Activated naive CD8-positive, alpha-beta T cell treated with anti-CD3 and anti-CD28 coated beads, Interleukin-2, amount 10 ng/mL, durations not matched to agents 7 days and 5 days (primary cell): Measurements from ENCODE around the gene CTNND2. TPM values are rescaled to one million over a fixed set of nuclear protein-coding genes. Genes with fewer than 3 reads are reported as not detected.
"Not testable (repeated sequence)": the region's sequence is repeated elsewhere in the genome, so short reads cannot be mapped to it uniquely, and the experiment has no call there.

ENCODE experiments used
- ATAC-seq: fragments of 150-1000 bp; cut with Tn5 transposase; one replicate; pipeline ENCODE4 v1.10.0; 2021; ENCODE audit warnings: low read depth, moderate library complexity
- POLR2A ChIA-PET: fragments of 350-600 bp; sonication (Branson Sonifier 250); formaldehyde crosslinking; loops from one replicate; lab custom pipeline; 2021; ENCODE audit warnings: antibody characterized with exemption; lab: Charles Lee
- DNase-seq: peaks from one replicate; pipeline ENCODE4 v3.0.0; 2021
- H3K27ac Mint-ChIP-seq: one replicate; pipeline ENCODE4 v1.8.0; 2022; ENCODE audit warnings: mild to moderate bottlenecking, mixed read lengths
- H3K27me3 Mint-ChIP-seq: one replicate; pipeline ENCODE4 v1.8.0; 2022; ENCODE audit warnings: mild to moderate bottlenecking, moderate library complexity, mixed read lengths
- H3K36me3 Mint-ChIP-seq: one replicate; pipeline ENCODE4 v1.8.0; 2021; ENCODE audit warnings: mild to moderate bottlenecking, mixed read lengths
- H3K4me1 Mint-ChIP-seq: one replicate; pipeline ENCODE4 v1.8.0; 2021; ENCODE audit warnings: mixed read lengths
- H3K4me3 Mint-ChIP-seq: one replicate; pipeline ENCODE4 v1.8.0; 2022; ENCODE audit warnings: mild to moderate bottlenecking, moderate library complexity, mixed read lengths
- H3K9me3 Mint-ChIP-seq: one replicate; pipeline ENCODE4 v1.8.0; 2021; ENCODE audit warnings: mixed read lengths
- total RNA-seq, 2 experiments: library from RNA; stranded (reverse); gene quantifications; one replicate each; pipeline ENCODE4 v1.2.3, GENCODE V29; 2021

Gene CTNND2
- total RNA-seq, 2 experiments from 2014 or later = not detected

DNA sequence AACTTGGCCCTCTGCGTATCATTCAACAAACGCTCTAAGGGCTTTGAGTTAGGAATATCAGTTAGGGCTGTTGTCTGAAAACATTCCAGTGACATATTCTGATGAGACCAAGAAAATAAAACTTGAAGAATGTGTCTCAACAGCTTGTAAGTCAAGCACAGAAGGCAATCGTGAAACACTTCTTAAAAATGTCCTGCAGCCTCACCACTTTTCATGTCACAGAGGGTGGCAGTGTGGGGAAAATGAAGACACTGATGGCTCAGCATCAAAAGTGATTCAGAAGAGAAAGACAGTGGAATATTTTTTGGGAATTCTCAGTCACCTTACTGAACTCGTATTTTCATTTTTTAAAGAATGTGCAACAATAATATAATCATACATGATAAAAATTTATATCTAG lies 247.3 kb downstream of the CTNND2 start:
- H3K27me3 Mint-ChIP-seq = no peaks in the 10 kb centered on the region
- no peak overlapping the region for H3K27ac Mint-ChIP-seq
- no peaks in the 10 kb centered on the region for H3K9me3 Mint-ChIP-seq
- no peaks in the 10 kb centered on the region for H3K4me1 Mint-ChIP-seq
- no peak overlapping the region for H3K4me3 Mint-ChIP-seq
- DNase-seq (no peak), ATAC-seq (no peak)
- POLR2A ChIA-PET = no interaction called here
- H3K36me3 Mint-ChIP-seq = no peaks in the 10 kb centered on the region

DNA sequence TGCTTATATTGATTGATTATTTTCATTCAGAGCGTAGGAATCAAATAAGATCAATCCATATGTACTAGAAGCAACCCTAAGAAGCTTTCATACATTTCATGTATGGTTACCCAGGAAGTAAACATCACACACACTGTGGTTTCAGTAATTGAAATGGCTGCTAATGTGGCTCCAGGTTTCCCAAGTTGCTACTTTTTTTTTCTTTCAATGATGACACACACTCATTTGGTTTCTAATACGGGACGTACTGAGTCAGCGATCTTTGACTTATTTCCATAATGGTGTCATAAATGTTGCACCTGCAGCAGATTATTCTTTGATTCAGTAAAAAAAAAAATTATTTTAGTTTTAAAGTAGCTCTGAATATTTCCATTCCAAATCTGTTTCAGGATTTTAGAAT lies 248.6 kb downstream of the CTNND2 start:
- H3K36me3 Mint-ChIP-seq = no peaks in the 10 kb centered on the region
- no peak overlapping the region for H3K27ac Mint-ChIP-seq
- H3K9me3 Mint-ChIP-seq = peaks cover under 1% of the 10 kb centered on the region
- no peak for DNase-seq
- H3K4me3 Mint-ChIP-seq = no peak overlapping the region
- H3K4me1 Mint-ChIP-seq = no peaks in the 10 kb centered on the region
- ATAC-seq = no peak
- POLR2A ChIA-PET = no interaction called here
- no peaks in the 10 kb centered on the region for H3K27me3 Mint-ChIP-seq

GRCh38 chr5:11650936-11651335 lies 253.3 kb downstream of the CTNND2 start:
- Mint-ChIP-seq H3K36me3 (no peaks in the 10 kb centered on the region), H3K4me3 (no peak overlapping the region), H3K4me1 (no peaks in the 10 kb centered on the region), H3K27ac (no peak overlapping the region), H3K9me3 (peaks cover 7% of the 10 kb centered on the region), H3K27me3 (no peaks in the 10 kb centered on the region)
- DNase-seq = no peak
- no peak for ATAC-seq
- POLR2A ChIA-PET = no interaction called here

- H3K27me3 Mint-ChIP-seq = no peaks in the 10 kb centered on the region
- POLR2A ChIA-PET = no interaction called here
- H3K27ac Mint-ChIP-seq = no peak overlapping the region
- no peak overlapping the region for H3K4me3 Mint-ChIP-seq
- no peaks in the 10 kb centered on the region for H3K36me3 Mint-ChIP-seq
- H3K4me1 Mint-ChIP-seq = peaks cover 3% of the 10 kb centered on the region
- ATAC-seq (no peak), DNase-seq (no peak)
- H3K9me3 Mint-ChIP-seq = peaks cover 7% of the 10 kb centered on the region
These were observed 258.1 kb downstream of the CTNND2 start for GRCh38 chr5:11646141-11646540.

DNA sequence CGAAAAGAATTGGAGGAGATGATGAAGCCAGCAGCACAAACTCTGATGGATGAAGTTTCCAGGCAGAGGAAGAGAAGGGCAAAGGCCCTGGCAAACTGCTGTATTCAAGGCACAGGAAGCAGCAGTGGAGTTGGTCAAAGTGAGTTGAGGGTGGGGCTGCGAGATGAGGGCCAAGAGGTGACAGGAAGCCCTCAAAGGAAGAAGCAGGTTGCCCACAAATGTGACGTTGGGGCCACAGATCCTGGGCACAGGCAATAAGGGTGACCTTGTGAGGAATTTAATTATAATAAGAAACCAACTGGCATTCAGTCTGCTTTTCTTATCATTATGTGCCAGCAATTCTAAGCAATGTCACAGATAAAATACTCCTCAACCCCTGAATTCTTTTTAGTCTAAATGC lies 261.8 kb downstream of the CTNND2 start:
- no peaks in the 10 kb centered on the region for H3K9me3 Mint-ChIP-seq
- DNase-seq (no peak), ATAC-seq (no peak)
- H3K36me3 Mint-ChIP-seq = no peaks in the 10 kb centered on the region
- H3K4me3 Mint-ChIP-seq = no peak overlapping the region
- POLR2A ChIA-PET = no interaction called here
- H3K27me3 Mint-ChIP-seq = no peaks in the 10 kb centered on the region
- H3K4me1 Mint-ChIP-seq = peaks cover 3% of the 10 kb centered on the region
- no peak overlapping the region for H3K27ac Mint-ChIP-seq

- no peaks in the 10 kb centered on the region for H3K36me3 Mint-ChIP-seq
- DNase-seq (no peak), ATAC-seq (no peak)
- H3K9me3 Mint-ChIP-seq = no peaks in the 10 kb centered on the region
- POLR2A ChIA-PET = no interaction called here
- H3K27me3 Mint-ChIP-seq = no peaks in the 10 kb centered on the region
- peaks cover 3% of the 10 kb centered on the region for H3K4me1 Mint-ChIP-seq
- H3K27ac Mint-ChIP-seq = no peak overlapping the region
- no peak overlapping the region for H3K4me3 Mint-ChIP-seq
These were observed 263.9 kb downstream of the CTNND2 start for GRCh38 chr5:11640158-11640873.

DNA sequence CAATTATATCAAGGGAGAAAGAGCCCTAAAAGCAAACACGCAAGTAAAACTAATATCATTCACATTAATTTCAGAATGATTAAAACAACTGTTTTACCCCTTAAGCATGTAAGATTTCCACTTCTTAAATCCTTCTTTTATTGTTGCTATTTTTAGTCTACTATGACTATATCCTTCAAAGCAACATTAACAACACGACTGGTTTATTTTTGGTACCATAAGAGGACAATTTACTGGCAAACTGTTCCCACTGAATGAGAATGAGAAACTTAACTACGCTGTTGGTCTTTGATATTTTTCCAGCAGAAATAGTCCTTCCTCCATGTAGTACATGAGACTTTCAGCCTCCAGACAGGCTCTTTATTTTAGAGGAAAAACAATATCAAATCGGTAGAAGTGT lies 281.5 kb downstream of the CTNND2 start:
- no peaks in the 10 kb centered on the region for H3K4me1 Mint-ChIP-seq
- DNase-seq (no peak), ATAC-seq (no peak)
- H3K27me3 Mint-ChIP-seq = no peaks in the 10 kb centered on the region
- peaks cover 1% of the 10 kb centered on the region for H3K9me3 Mint-ChIP-seq
- POLR2A ChIA-PET = no interaction called here
- H3K27ac Mint-ChIP-seq = no peak overlapping the region
- no peaks in the 10 kb centered on the region for H3K36me3 Mint-ChIP-seq
- no peak overlapping the region for H3K4me3 Mint-ChIP-seq

GRCh38 chr5:11620172-11620571 lies 284.1 kb downstream of the CTNND2 start:
- H3K9me3 Mint-ChIP-seq = peaks cover 1% of the 10 kb centered on the region
- H3K27me3 Mint-ChIP-seq = no peaks in the 10 kb centered on the region
- DNase-seq = no peak
- H3K36me3 Mint-ChIP-seq = no peaks in the 10 kb centered on the region
- POLR2A ChIA-PET = no interaction called here
- H3K4me1 Mint-ChIP-seq = no peaks in the 10 kb centered on the region
- H3K27ac Mint-ChIP-seq = no peak overlapping the region
- ATAC-seq = no peak
- no peak overlapping the region for H3K4me3 Mint-ChIP-seq

DNA sequence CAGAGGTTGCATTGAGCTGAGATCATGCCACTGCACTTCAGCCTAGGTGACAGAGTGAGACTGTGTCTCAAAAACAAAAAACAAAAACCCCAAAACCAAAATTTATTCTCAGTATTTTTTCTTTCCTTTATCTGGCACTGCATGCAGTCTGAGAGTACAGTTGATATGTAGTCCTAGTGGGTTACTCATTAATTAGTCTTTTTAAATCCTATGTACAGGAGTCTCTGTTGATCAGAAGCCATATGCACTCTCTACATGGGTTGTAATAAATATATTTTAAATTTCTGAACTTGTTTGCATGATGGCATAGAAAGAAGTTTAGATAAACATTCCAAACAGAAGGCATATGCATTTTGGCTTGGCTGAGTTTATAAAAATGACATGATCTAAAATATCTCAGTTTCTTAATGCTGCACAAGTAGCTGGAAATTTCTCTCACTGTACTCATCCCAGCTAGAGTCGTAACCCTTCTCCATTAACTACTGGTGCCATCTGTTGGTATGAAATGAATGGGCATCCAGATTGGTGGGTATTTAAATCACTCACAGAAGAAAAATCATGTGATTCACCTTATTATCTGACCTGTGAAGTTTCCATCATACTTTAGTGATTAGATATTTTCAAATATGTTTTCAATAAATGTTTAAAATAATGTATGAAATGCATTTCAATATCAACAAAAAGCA lies 284.8 kb downstream of the CTNND2 start:
- no peak for DNase-seq
- Mint-ChIP-seq H3K36me3 (no peaks in the 10 kb centered on the region), H3K27ac (no peak overlapping the region), H3K27me3 (no peaks in the 10 kb centered on the region), H3K9me3 (peaks cover 1% of the 10 kb centered on the region), H3K4me3 (no peak overlapping the region), H3K4me1 (no peaks in the 10 kb centered on the region)
- POLR2A ChIA-PET = no interaction called here
- no peak for ATAC-seq

DNA sequence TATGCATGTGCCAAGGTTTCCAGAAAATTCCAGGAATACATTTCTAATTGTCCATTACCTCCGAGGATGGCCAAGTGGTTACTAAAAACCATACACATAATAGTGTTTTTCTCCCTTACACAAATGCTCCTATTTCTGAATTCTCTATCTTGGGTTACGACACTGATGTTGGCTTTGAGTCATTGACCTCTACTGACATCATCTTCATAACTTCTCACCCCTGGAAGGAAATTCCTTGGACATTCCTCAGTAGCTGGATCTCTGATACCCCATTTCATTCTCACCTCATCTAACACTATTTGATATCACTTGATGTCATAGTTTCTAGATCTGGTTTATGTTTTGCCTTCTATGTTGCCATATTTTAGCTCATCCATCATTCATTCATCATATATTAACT lies 287.2 kb downstream of the CTNND2 start:
- no peak overlapping the region for H3K4me3 Mint-ChIP-seq
- H3K9me3 Mint-ChIP-seq = no peaks in the 10 kb centered on the region
- H3K4me1 Mint-ChIP-seq = no peaks in the 10 kb centered on the region
- DNase-seq = no peak
- H3K27ac Mint-ChIP-seq = no peak overlapping the region
- no peaks in the 10 kb centered on the region for H3K36me3 Mint-ChIP-seq
- POLR2A ChIA-PET = no interaction called here
- no peaks in the 10 kb centered on the region for H3K27me3 Mint-ChIP-seq
- ATAC-seq = no peak

- H3K4me1 Mint-ChIP-seq, H3K27ac Mint-ChIP-seq, ATAC-seq, POLR2A ChIA-PET, DNase-seq, H3K9me3 Mint-ChIP-seq, H3K4me3 Mint-ChIP-seq, H3K36me3 Mint-ChIP-seq, H3K27me3 Mint-ChIP-seq: not testable (repeated sequence)
These were observed 287.6 kb downstream of the CTNND2 start for GRCh38 chr5:11616624-11617023.

GRCh38 chr5:11611011-11611410 lies 293.2 kb downstream of the CTNND2 start:
- no peak for ATAC-seq
- POLR2A ChIA-PET = no interaction called here
- peaks cover 2% of the 10 kb centered on the region for H3K27me3 Mint-ChIP-seq
- no peaks in the 10 kb centered on the region for H3K4me1 Mint-ChIP-seq
- no peaks in the 10 kb centered on the region for H3K36me3 Mint-ChIP-seq
- no peak overlapping the region for H3K27ac Mint-ChIP-seq
- H3K9me3 Mint-ChIP-seq = no peaks in the 10 kb centered on the region
- no peak overlapping the region for H3K4me3 Mint-ChIP-seq
- no peak for DNase-seq

DNA sequence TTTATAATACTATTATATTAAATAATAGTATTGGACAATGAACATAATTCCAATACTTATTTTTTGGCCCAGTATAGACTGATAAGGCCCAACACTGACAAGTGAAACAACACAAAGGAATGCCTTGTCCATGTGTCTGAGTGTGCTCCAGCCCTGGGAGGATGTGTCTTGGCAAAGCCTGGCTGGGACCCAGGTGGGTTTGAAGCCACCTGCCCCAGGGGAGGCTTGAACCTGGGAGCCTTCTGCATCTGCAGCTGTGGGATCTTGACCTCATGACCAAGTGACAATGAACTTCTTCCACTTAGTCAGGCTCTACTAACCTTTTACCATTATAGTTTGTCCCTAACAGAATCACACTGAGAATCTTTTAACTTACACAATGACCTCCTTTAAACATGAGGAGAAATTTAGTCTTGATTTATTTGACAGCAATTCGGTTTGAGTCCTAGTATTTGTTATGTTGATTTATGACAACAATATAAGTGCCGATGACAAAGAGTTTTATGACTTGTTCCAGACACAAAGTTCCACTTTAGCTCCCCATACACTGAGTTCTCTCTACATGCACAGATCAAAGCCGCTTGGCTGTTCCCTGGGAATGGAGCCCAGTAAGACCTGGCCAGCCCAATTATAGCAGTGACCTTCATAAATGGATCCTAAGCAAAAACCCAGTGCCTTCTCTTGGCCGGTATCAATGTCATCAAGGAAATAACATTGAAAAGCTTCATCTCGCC lies 294.5 kb downstream of the CTNND2 start:
- no peak for ATAC-seq
- DNase-seq = no peak
- H3K4me3 Mint-ChIP-seq = no peak overlapping the region
- peaks cover 2% of the 10 kb centered on the region for H3K27me3 Mint-ChIP-seq
- POLR2A ChIA-PET = no interaction called here
- H3K9me3 Mint-ChIP-seq = no peaks in the 10 kb centered on the region
- no peaks in the 10 kb centered on the region for H3K36me3 Mint-ChIP-seq
- H3K27ac Mint-ChIP-seq = no peak overlapping the region
- no peaks in the 10 kb centered on the region for H3K4me1 Mint-ChIP-seq

DNA sequence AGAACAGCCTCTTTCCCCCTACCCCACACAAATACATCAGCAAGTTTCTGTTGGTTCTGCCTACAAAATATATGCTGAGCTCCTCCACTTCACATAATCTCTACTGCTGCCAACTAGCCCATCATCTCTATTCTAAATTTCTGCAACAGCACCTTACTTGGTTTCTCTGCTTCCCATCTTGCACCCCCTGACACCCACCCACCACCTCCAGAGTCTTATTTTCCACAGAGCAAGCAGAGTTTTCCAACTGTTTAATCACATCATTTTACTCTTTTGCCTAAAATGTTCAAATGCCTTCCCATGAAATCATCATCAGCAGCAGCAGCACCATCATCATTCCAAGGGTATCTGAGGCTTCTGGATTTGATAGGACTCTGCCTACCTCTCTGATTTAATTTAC lies 295.7 kb downstream of the CTNND2 start:
- H3K9me3 Mint-ChIP-seq = no peaks in the 10 kb centered on the region
- H3K36me3 Mint-ChIP-seq = no peaks in the 10 kb centered on the region
- POLR2A ChIA-PET = no interaction called here
- H3K4me1 Mint-ChIP-seq = no peaks in the 10 kb centered on the region
- H3K27ac Mint-ChIP-seq = no peak overlapping the region
- ATAC-seq (no peak), DNase-seq (no peak)
- H3K4me3 Mint-ChIP-seq = no peak overlapping the region
- H3K27me3 Mint-ChIP-seq = peaks cover 2% of the 10 kb centered on the region
